HepG2 (cell line): ENCODE results near the gene SLC13A3. TPM values are rescaled to one million over a fixed set of nuclear protein-coding genes. Genes with fewer than 3 reads are reported as not detected.

ENCODE experiments used
- CREM ChIP-seq, 2 experiments: sonication (generic) in 1 of 2; formaldehyde crosslinking in 1 of 2; IDR thresholded peaks; 2 replicates each; pipeline versions ENCODE4 v1.4.0 to v1.6.1; 2016 to 2020; ENCODE audit warnings: antibody characterized with exemption in 1 of 2, mild to moderate bottlenecking in 1 of 2, missing genetic modification reagents in 1 of 2
- FOXJ3 ChIP-seq: sonication (generic); formaldehyde crosslinking; IDR thresholded peaks from 2 replicates; pipeline ENCODE4 v1.4.0; 2020; ENCODE audit warnings: missing genetic modification reagents, mild to moderate bottlenecking, borderline replicate concordance
- GABPB1 ChIP-seq: IDR thresholded peaks from 2 replicates; pipeline ENCODE4 v1.6.1; 2016; ENCODE audit warnings: mild to moderate bottlenecking, missing genetic modification reagents, moderate library complexity, missing compliant biosample characterization
- GATA4 ChIP-seq: sonication (generic); IDR thresholded peaks from 2 replicates; pipeline ENCODE4 v1.6.1; 2016; ENCODE audit warnings: antibody characterized with exemption, low read depth, borderline replicate concordance
- JUND ChIP-seq: sonication (generic); formaldehyde crosslinking; IDR thresholded peaks from 2 replicates; pipeline ENCODE4 v1.8.0; 2022; ENCODE audit warnings: mild to moderate bottlenecking, missing genetic modification reagents
- MLLT10 ChIP-seq: sonication (generic); formaldehyde crosslinking; IDR thresholded peaks from 2 replicates; pipeline ENCODE4 v1.4.0; 2020; ENCODE audit warnings: missing genetic modification reagents
- PLRG1 ChIP-seq: fragments of 450-650 bp; conservative IDR thresholded peaks from 2 replicates; pipeline ENCODE4 v1.6.1; 2016
- POLR2AphosphoS5 ChIP-seq: IDR thresholded peaks from 2 replicates; pipeline ENCODE4 v1.6.1; 2012; ENCODE audit warnings: low read depth, low read length
- PRPF4 ChIP-seq: fragments of 200-400 bp; formaldehyde crosslinking; IDR thresholded peaks from 2 replicates; pipeline ENCODE4 v1.6.1; 2016; ENCODE audit warnings: low read length, low read depth; ENCODE audit not compliant: poor library complexity, severe bottlenecking
- TFDP1 ChIP-seq: IDR thresholded peaks from 2 replicates; pipeline ENCODE4 v1.6.1; 2016; ENCODE audit warnings: missing compliant biosample characterization, missing genetic modification reagents, borderline replicate concordance
- TIGD3 ChIP-seq: sonication (generic); formaldehyde crosslinking; IDR thresholded peaks from 2 replicates; pipeline ENCODE4 v1.5.1; 2020; ENCODE audit warnings: mild to moderate bottlenecking, missing genetic modification reagents, borderline replicate concordance
- USF2 ChIP-seq, 2 experiments: sonication (generic) in 1 of 2; formaldehyde crosslinking in 1 of 2; IDR thresholded peaks; 2 replicates each; pipeline versions ENCODE4 v1.5.1 to v1.6.1; 2011 to 2020; ENCODE audit warnings: borderline replicate concordance in 1 of 2, low read depth in 1 of 2, low read length in 1 of 2, mild to moderate bottlenecking in 1 of 2, missing genetic modification reagents in 1 of 2, moderate library complexity in 1 of 2
- ZBTB37 ChIP-seq: sonication (generic); formaldehyde crosslinking; IDR thresholded peaks from 2 replicates; pipeline ENCODE4 v1.4.0; 2020; ENCODE audit warnings: mild to moderate bottlenecking, missing genetic modification reagents
- ZNF12 ChIP-seq: sonication (generic); formaldehyde crosslinking; IDR thresholded peaks from 2 replicates; pipeline ENCODE4 v1.5.0; 2020; ENCODE audit warnings: missing genetic modification reagents
- ZNF3 ChIP-seq: IDR thresholded peaks from 2 replicates; pipeline ENCODE4 v1.7.0; 2017; ENCODE audit warnings: inconsistent platforms
- ZNF367 ChIP-seq: sonication (generic); formaldehyde crosslinking; IDR thresholded peaks from 2 replicates; pipeline ENCODE4 v1.4.0; 2020; ENCODE audit warnings: missing genetic modification reagents, borderline replicate concordance
- ZNF530 ChIP-seq: sonication (generic); formaldehyde crosslinking; IDR thresholded peaks from 2 replicates; pipeline ENCODE4 v1.5.0; 2020; ENCODE audit warnings: low read depth, mild to moderate bottlenecking, missing genetic modification reagents
- ZNF792 ChIP-seq: IDR thresholded peaks from 2 replicates; pipeline ENCODE4 v1.6.1; 2016
- ZNF83 ChIP-seq: sonication (generic); formaldehyde crosslinking; IDR thresholded peaks from 2 replicates; pipeline ENCODE4 v1.4.0; 2020; ENCODE audit warnings: missing genetic modification reagents, mild to moderate bottlenecking, borderline replicate concordance
- ZNF841 ChIP-seq: sonication (generic); formaldehyde crosslinking; IDR thresholded peaks from 2 replicates; pipeline ENCODE4 v1.8.1; 2023; ENCODE audit warnings: missing genetic modification reagents, borderline replicate concordance
- ZNF878 ChIP-seq: sonication (generic); formaldehyde crosslinking; IDR thresholded peaks from 2 replicates; pipeline ENCODE4 v1.8.1; 2023; ENCODE audit warnings: mild to moderate bottlenecking, missing genetic modification reagents, moderate library complexity
- polyA plus RNA-seq, 8 experiments: library from polyadenylated mRNA; depleted of rRNA in 3 of 8; stranded (reverse) in 7 of 8; unstranded in 1 of 8; fragments of >200 nt; fragmentation: Illumina TruSeq in 4 of 8; extraction: Trizol in 4 of 8; gene quantifications; 2 replicates each; pipeline versions ENCODE4 v1.2.1 to v1.2.3, GENCODE V29; 2011 to 2016; ENCODE audit warnings: low read depth in 4 of 8, missing spikeins in 1 of 8, mixed read lengths in 1 of 8; ENCODE audit not compliant: insufficient read depth in 1 of 8
- total RNA-seq, 5 experiments: library from RNA; depleted of rRNA; stranded (reverse); fragments of >200 nt; fragmentation: Illumina TruSeq; extraction: Trizol; gene quantifications; 2 replicates each; pipeline ENCODE4 v1.2.3, GENCODE V29; 2016; ENCODE audit warnings: low read depth in 1 of 5

Gene SLC13A3
- total and polyA plus RNA-seq, 2 of the 13 experiments (the other 11 are each of a cell fraction or from before 2014, with no cell fraction given) = 66.5 to 76.0 TPM

GRCh38 chr20:46670585-46671584 lies 19.6 kb upstream of the SLC13A3 start (continued):
- TF ChIP-seq ZNF878 (CRISPR knock-in tag) (peak; percentile 90; the same call in 1 of the 2 replicates), TFDP1 (CRISPR knock-in tag) (peak; percentile 79; the same call in 1 of the 2 replicates), MLLT10 (CRISPR knock-in tag) (no peak), USF2 (IDR thresholded peaks at IDR 0.05; ENCODE audit: low read depth, low read length) (no peak), USF2 (CRISPR knock-in tag; IDR thresholded peaks at IDR 0.05; ENCODE audit: borderline replicate concordance) (peak; percentile 37; the same call in 1 of the 2 replicates), ZBTB37 (no peak), PLRG1 (no peak), CREM (IDR thresholded peaks at IDR 0.05) (peak; percentile 89), CREM (CRISPR knock-in tag; IDR thresholded peaks at IDR 0.05) (no peak), ZNF792 (CRISPR knock-in tag) (0 out of 2 replicates have a peak, but pooled peaks have one; percentile 20), GABPB1 (CRISPR knock-in tag) (peak; percentile 46; the same call in 1 of the 2 replicates), ZNF530 (no peak), ZNF367 (CRISPR knock-in tag) (no peak), ZNF841 (CRISPR knock-in tag) (no peak), POLR2AphosphoS5 (no peak), TIGD3 (0 out of 2 replicates have a peak, but pooled peaks have one; percentile 45), JUND (CRISPR knock-in tag) (peak; percentile 57), GATA4 (peak; percentile 92; the same call in 1 of the 2 replicates), FOXJ3 (CRISPR knock-in tag) (peak; percentile 96), ZNF3 (CRISPR knock-in tag) (peak; percentile 75; the same call in 1 of the 2 replicates), PRPF4 (no peak), ZNF83 (no peak), ZNF12 (CRISPR knock-in tag) (peak; percentile 77; the same call in 1 of the 2 replicates)
